Upper lobe of right lung (tissue), 1 donor: ENCODE results near the gene PTPRK. TPM values are rescaled to one million over a fixed set of nuclear protein-coding genes. Genes with fewer than 3 reads are reported as not detected.

Experiments
- ATAC-seq: fragments of 200-7000 bp; cut with Tn5 transposase; one replicate; pipeline ENCODE4 v1.9.1; 2020; ENCODE audit warnings: mild to moderate bottlenecking, moderate library complexity
- DNase-seq: peaks from one replicate; pipeline ENCODE4 v3.0.0-alpha.2; 2020
- H3K27ac ChIP-seq: fragments of 200-600 bp; one replicate; pipeline ENCODE4 v1.8.0; 2022
- H3K27me3 ChIP-seq: fragments of 200-600 bp; one replicate; pipeline ENCODE4 v1.8.0; 2022; ENCODE audit warnings: mild to moderate bottlenecking
- H3K36me3 ChIP-seq: fragments of 200-600 bp; one replicate; pipeline ENCODE4 v1.8.0; 2022
- H3K4me1 ChIP-seq: fragments of 200-600 bp; one replicate; pipeline ENCODE4 v1.8.0; 2022
- H3K4me3 ChIP-seq: fragments of 200-600 bp; one replicate; pipeline ENCODE4 v1.8.0; 2022; ENCODE audit warnings: mild to moderate bottlenecking
- H3K9me3 ChIP-seq: fragments of 200-600 bp; one replicate; pipeline ENCODE4 v1.8.0; 2022
- CTCF ChIP-seq: fragments of 200-600 bp; IDR thresholded peaks from one replicate; pipeline ENCODE4 v1.8.0; 2022; ENCODE audit warnings: antibody characterized with exemption
- intact Hi-C: fragments of 100-400 bp; cut with DNase I; formaldehyde crosslinking; loops from one replicate; pipeline ENCODE4 v1.11.0; 2022
- total RNA-seq: library from RNA; stranded (reverse); fragmentation: NEBNext Ultra II Directional; extraction: Animal tissue kit (Norgen Biotek cat#: 25700); gene quantifications from one replicate; pipeline ENCODE4 v1.2.1, GENCODE V29; 2021
- donor health status: DM: no; HTN: yes; CAD: no; lungs with severe emphysema.

Gene PTPRK
- total RNA-seq, 1 donor from 2014 or later, result 64.6 TPM

GRCh38 chr6:127976111-127976510 is 544.3 kb downstream of the PTPRK start:
- Histone ChIP-seq H3K27me3 (no peaks in the 10 kb centered on the region), H3K4me3 (no peak overlapping the region), H3K36me3 (peaks cover 35% of the 10 kb centered on the region), H3K27ac (no peak overlapping the region), H3K9me3 (no peaks in the 10 kb centered on the region), H3K4me1 (no peaks in the 10 kb centered on the region)
- ATAC-seq (no peak), DNase-seq (no peak)
- intact Hi-C loops, result no loop called here
- TF ChIP-seq CTCF, result no peak

GRCh38 chr6:127972815-127973214 is 547.6 kb downstream of the PTPRK start:
- no peak for DNase-seq
- Histone ChIP-seq H3K4me3 (no peak overlapping the region), H3K27ac (no peak overlapping the region), H3K4me1 (no peaks in the 10 kb centered on the region), H3K36me3 (peaks cover 21% of the 10 kb centered on the region), H3K9me3 (no peaks in the 10 kb centered on the region), H3K27me3 (no peaks in the 10 kb centered on the region)
- ATAC-seq, result no peak
- intact Hi-C loops, result no loop called here
- TF ChIP-seq CTCF, result no peak

GRCh38 chr6:127971945-127972391 is 548.4 kb downstream of the PTPRK start:
- Histone ChIP-seq H3K27me3 (no peaks in the 10 kb centered on the region), H3K9me3 (no peaks in the 10 kb centered on the region), H3K36me3 (peaks cover 20% of the 10 kb centered on the region), H3K27ac (no peak overlapping the region), H3K4me3 (no peak overlapping the region), H3K4me1 (no peaks in the 10 kb centered on the region)
- no peak for TF ChIP-seq CTCF
- ATAC-seq (peak; percentile 22), DNase-seq (no peak)
- intact Hi-C loops, result no loop called here

GRCh38 chr6:127971386-127971785 is 549.0 kb downstream of the PTPRK start:
- H3K27ac ChIP-seq, result no peak overlapping the region
- ATAC-seq (no peak), DNase-seq (no peak)
- no peak for TF ChIP-seq CTCF
- no peaks in the 10 kb centered on the region for H3K4me1 ChIP-seq
- no peaks in the 10 kb centered on the region for H3K9me3 ChIP-seq
- peaks cover 14% of the 10 kb centered on the region for H3K36me3 ChIP-seq
- H3K4me3 ChIP-seq, result no peak overlapping the region
- no peaks in the 10 kb centered on the region for H3K27me3 ChIP-seq
- intact Hi-C loops, result no loop called here

- Histone ChIP-seq H3K4me1 (no peaks in the 10 kb centered on the region), H3K36me3 (peaks cover 7% of the 10 kb centered on the region), H3K27ac (no peak overlapping the region), H3K27me3 (no peaks in the 10 kb centered on the region), H3K4me3 (no peak overlapping the region), H3K9me3 (no peaks in the 10 kb centered on the region)
- DNase-seq (no peak), ATAC-seq (no peak)
- TF ChIP-seq CTCF, result no peak
- intact Hi-C loops, result no loop called here
Observed at GRCh38 chr6:127969701-127970100, 550.7 kb downstream of the PTPRK start.

GRCh38 chr6:127968394-127968793 is 552.0 kb downstream of the PTPRK start:
- Histone ChIP-seq H3K9me3 (no peaks in the 10 kb centered on the region), H3K4me1 (no peaks in the 10 kb centered on the region), H3K27me3 (no peaks in the 10 kb centered on the region), H3K36me3 (peaks cover 7% of the 10 kb centered on the region), H3K27ac (no peak overlapping the region), H3K4me3 (no peak overlapping the region)
- DNase-seq, result no peak
- no peak for ATAC-seq
- intact Hi-C loops, result no loop called here
- no peak for TF ChIP-seq CTCF
